HCT116 (cell line): ENCODE data around the gene KIF25.

Experiments used
- EZH2 ChIP-seq: fragments of 200-600 bp; sonication (generic); IDR thresholded peaks from 2 replicates; pipeline ENCODE4 v1.6.1; 2017; ENCODE audit warnings: antibody characterized with exemption, mixed run types
- EZH2phosphoT487 ChIP-seq: fragments of 200-600 bp; IDR thresholded peaks from 2 replicates; pipeline ENCODE4 v1.6.1; 2018; ENCODE audit warnings: antibody characterized with exemption, borderline replicate concordance
- POLR2A ChIP-seq: IDR thresholded peaks from 2 replicates; pipeline ENCODE4 v1.7.0; 2011; ENCODE audit warnings: borderline replicate concordance; ENCODE audit not compliant: insufficient read depth, insufficient read length; ENCODE audit errors: extremely low read depth

- no peak for TF ChIP-seq POLR2A
- no peak for TF ChIP-seq EZH2
- TF ChIP-seq EZH2phosphoT487: no peak
Measured at GRCh38 chr6:167976708-167977107, 20.8 kb upstream of the KIF25 start.
